Ectodermal cell (in vitro differentiated cells): ENCODE measurements around the gene PSMD9.

Experiments used
- H3K27ac ChIP-seq: 2 replicates; pipeline ENCODE4 v1.7.0; 2013; ENCODE audit warnings: mild to moderate bottlenecking, low read depth, low read length; ENCODE audit not compliant: insufficient read depth, poor library complexity, severe bottlenecking
- H3K27me3 ChIP-seq: 2 replicates; pipeline ENCODE4 v1.7.0; 2013; ENCODE audit warnings: mild to moderate bottlenecking, low read length; ENCODE audit not compliant: insufficient read depth, control insufficient read depth, poor library complexity, severe bottlenecking
- H3K36me3 ChIP-seq: one replicate; pipeline ENCODE4 v1.7.0; 2013; ENCODE audit warnings: low read length; ENCODE audit not compliant: control insufficient read depth, insufficient read depth
- H3K4me1 ChIP-seq: one replicate; pipeline ENCODE4 v1.7.0; 2013; ENCODE audit warnings: low read length; ENCODE audit not compliant: control insufficient read depth, insufficient read depth
- H3K4me3 ChIP-seq: 2 replicates; pipeline ENCODE4 v1.7.0; 2013; ENCODE audit warnings: low read depth, low read length, control low read depth; ENCODE audit not compliant: insufficient read depth
- H3K9me3 ChIP-seq: 2 replicates; pipeline ENCODE4 v1.7.0; 2013; ENCODE audit warnings: mild to moderate bottlenecking, low read length, moderate library complexity; ENCODE audit not compliant: control insufficient read depth
- WGBS, 2 experiments: methylation state at CpG; one replicate each; pipeline ENCODE4 v1.1.7; 2013; ENCODE audit warnings: missing lambda C conversion rate in 2 of 2; 5-methylcytosine and 5-hydroxymethylcytosine counted together

The PSMD9 gene

DNA sequence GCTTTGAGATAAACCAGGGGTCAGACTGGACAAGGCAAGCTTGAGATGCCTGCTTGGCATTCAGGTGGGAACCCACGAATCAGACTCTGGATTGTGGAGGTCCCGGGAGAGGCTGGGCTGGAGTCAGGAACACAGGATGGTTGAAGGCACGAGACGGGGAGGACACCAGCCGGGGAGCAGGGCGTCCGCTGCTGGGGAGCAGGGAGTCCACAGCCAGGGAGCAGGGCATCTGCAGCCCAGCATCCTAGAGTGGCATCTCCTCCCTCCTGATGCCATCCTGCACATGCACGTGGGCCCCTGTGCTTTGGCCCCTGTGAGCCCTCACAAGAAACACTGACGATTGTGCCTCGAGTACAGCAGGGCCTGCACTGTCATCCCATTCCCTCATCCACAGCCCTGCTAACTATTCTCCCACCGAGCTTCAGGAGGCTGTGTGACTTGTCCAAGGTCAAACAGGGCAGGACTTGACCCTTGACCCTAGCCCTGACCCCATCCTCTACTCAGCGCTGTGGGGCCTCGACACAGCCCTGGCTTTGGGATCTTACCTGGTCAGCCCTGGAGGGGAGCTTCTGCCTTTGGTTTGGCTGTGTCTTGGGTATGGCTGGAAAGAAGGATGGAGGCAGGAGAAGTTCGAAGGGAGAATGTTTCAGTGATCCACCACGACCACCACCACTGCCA is 74.9 kb downstream of the PSMD9 start:
- no peaks in the 10 kb centered on the region for H3K36me3 ChIP-seq
- WGBS, 2 experiments = 87% methylated on average over 15 of the region's 15 CpGs
- H3K27me3 ChIP-seq = no peaks in the 10 kb centered on the region
- H3K27ac ChIP-seq = no peak overlapping the region
- H3K9me3 ChIP-seq = no peaks in the 10 kb centered on the region
- H3K4me1 ChIP-seq = no peaks in the 10 kb centered on the region
- no peak overlapping the region for H3K4me3 ChIP-seq

DNA sequence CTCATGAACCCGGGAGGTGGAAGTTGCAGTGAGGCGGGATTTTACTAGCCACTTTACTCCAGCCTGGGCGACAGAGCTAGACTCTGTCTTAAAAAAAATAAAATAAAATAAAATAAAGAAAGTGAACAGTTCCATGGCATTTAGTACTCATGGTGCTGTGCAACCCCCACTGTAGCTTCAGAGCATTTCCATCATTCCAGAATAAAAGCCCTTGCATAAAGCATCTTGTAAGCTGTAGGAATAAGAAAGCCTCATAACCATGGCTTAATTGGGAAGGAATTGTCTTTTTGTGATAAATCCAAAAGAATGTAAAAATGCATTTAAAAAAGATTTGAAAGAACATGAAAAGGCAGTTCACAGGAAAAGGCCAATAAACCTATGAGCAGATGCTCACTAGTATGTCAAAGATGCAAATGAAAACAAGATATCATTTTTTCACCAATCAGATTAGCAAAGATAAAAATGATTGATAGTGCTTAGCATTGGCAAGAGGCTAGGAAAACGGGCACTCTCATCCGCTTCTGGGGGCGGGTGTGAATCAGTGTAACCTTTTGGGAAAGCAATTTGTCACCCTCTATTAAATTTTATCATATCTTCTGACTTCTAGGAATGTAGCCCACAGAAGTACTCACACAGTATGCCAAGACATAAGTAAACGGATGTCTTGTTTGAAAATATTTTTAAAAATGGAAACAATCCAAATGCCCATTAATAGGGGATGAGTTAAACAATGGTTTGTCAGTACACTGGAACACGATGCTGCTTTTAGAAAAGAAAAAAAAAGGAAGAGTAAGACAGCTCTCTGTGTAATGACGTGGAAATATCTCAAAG is 76.4 kb downstream of the PSMD9 start:
- 84 to 91% methylated on average over 8 to 9 of the region's 9 CpGs for WGBS, 2 experiments
- H3K4me1 ChIP-seq = no peaks in the 10 kb centered on the region
- H3K4me3 ChIP-seq = no peak overlapping the region

DNA sequence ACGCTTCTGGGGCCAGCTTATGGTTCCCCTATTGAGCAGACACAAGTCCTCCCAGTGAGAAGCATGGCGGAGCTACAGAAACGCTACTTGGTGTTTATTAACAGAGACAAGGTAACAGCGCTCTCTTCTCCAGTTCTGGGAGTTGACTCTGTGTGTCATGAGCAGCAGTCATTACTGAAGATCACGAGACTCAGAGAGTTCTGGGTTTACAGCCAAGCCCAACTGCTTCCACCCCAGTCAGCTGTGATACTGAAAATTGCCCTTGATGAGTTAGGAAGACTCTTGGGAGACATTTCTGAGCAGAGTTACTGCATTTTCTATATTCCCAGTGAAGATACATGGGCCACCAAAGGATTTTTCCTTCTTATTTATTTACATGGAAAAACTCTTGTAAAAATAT is 78.4 kb downstream of the PSMD9 start:
- Histone ChIP-seq H3K27me3 (no peaks in the 10 kb centered on the region), H3K36me3 (no peaks in the 10 kb centered on the region), H3K4me1 (no peaks in the 10 kb centered on the region), H3K4me3 (no peak overlapping the region), H3K27ac (no peak overlapping the region), H3K9me3 (no peaks in the 10 kb centered on the region)
- 92 to 95% methylated on average over 5 of the region's 5 CpGs for WGBS, 2 experiments

More for the DNA sequence above, 76.4 kb downstream of the PSMD9 start:
- Histone ChIP-seq H3K27me3 (no peaks in the 10 kb centered on the region), H3K36me3 (no peaks in the 10 kb centered on the region), H3K9me3 (no peaks in the 10 kb centered on the region), H3K27ac (no peak overlapping the region)
